Measurements from ENCODE around the gene SRR.

Gene SRR

DNA sequence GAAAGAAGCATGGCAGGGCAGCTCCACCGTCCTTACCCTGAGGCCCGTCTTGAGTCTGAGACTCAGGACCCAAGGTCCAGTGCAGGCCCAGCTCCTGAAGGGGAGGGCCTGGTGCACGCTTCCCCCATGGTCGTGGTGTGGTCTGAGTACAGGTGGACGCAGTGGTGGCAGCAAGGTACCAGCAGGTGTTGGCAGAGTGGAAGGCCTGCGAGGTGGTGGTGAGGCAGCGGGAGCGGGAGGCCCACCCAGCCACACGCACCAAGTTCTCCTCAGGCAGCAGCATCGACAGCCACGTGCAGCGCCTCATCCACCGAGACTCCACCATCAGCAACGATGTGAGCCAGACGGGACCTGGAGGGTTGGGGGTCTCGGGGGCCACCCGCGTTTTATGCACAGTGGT is 69.4 kb downstream of the SRR start:
- DNase-seq, result no peak

Measured in T1000 (cell line).